Endothelial cell of umbilical vein (primary cell): ENCODE data around the gene PYGB. TPM values are rescaled to one million over a fixed set of nuclear protein-coding genes. Genes with fewer than 3 reads are reported as not detected.

Source experiments
- BruUV-seq: library from RNA; stranded (reverse); fragments of 400-500 nt; replicated peaks from 2 replicates; lab custom pipeline; 2021; lab: Mats Ljungman, UMichigan
- CTCF ChIA-PET: fragments of 300-600, 350-600 bp; sonication (Branson Sonifier 250); formaldehyde crosslinking; loops from one replicate; lab custom pipeline; 2021; ENCODE audit warnings: antibody characterized with exemption, inconsistent platforms; lab: Charles Lee
- POLR2A ChIA-PET: fragments of 300-600, 350-600 bp; sonication (Branson Sonifier 250); formaldehyde crosslinking; loops from one replicate; lab custom pipeline; 2021; ENCODE audit warnings: antibody characterized with exemption, inconsistent platforms; lab: Charles Lee
- DNase-seq: peaks from one replicate; pipeline ENCODE4 v3.0.0-alpha.2; 2011; ENCODE audit warnings: low read depth, low spot score
- FAIRE-seq: peaks from 2 replicates; lab custom pipeline; 2011; peaks lifted over from hg19 to GRCh38; lab: Jason Lieb, UNC
- H2AFZ ChIP-seq: 2 replicates; pipeline ENCODE4 v1.6.0; 2012; ENCODE audit warnings: low read depth, low read length, control low read depth, inconsistent platforms
- H3K27ac ChIP-seq: 2 replicates; pipeline ENCODE4 v1.5.1; 2011; ENCODE audit warnings: low read depth, mild to moderate bottlenecking, control low read depth, low read length, moderate library complexity; ENCODE audit not compliant: insufficient read depth
- H3K27me3 ChIP-seq, 2 experiments: 2 replicates each; pipeline versions ENCODE4 v1.6.0 to v1.6.1; 2011; ENCODE audit warnings: low read length in 2 of 2, mixed read lengths in 1 of 2; ENCODE audit not compliant: control insufficient read depth in 2 of 2, insufficient read depth in 2 of 2
- H3K36me3 ChIP-seq, 2 experiments: 2 replicates in 1 of 2; 3 replicates in 1 of 2; pipeline ENCODE4 v1.5.1; 2011; ENCODE audit warnings: low read length in 2 of 2, mild to moderate bottlenecking in 1 of 2, moderate library complexity in 1 of 2; ENCODE audit not compliant: control insufficient read depth in 2 of 2, insufficient read depth in 2 of 2; ENCODE audit errors: extremely low read depth in 1 of 2
- H3K4me1 ChIP-seq: 3 replicates; pipeline ENCODE4 v1.5.1; 2011; ENCODE audit warnings: mild to moderate bottlenecking, low read length; ENCODE audit not compliant: control insufficient read depth, insufficient read depth; ENCODE audit errors: extremely low read depth
- H3K4me2 ChIP-seq: 2 replicates; pipeline ENCODE4 v1.6.1; 2011; ENCODE audit warnings: low read length, control low read depth, mixed read lengths; ENCODE audit not compliant: insufficient read depth
- H3K4me3 ChIP-seq, 3 experiments: fragments of 200-600 bp in 1 of 3; sonication (generic), shearing (Covaris generic) in 1 of 3; replicated peaks in 1 of 3; 2 replicates each; pipeline ENCODE4 v1.5.1; 2011 to 2016; ENCODE audit warnings: control low read depth in 3 of 3, low read length in 3 of 3, mild to moderate bottlenecking in 2 of 3, inconsistent platforms in 1 of 3, low read depth in 1 of 3, moderate library complexity in 1 of 3; ENCODE audit not compliant: insufficient read depth in 1 of 3
- H3K79me2 ChIP-seq: 2 replicates; pipeline ENCODE4 v1.6.0; 2012; ENCODE audit warnings: low read length, inconsistent platforms; ENCODE audit not compliant: control insufficient read depth, insufficient read depth
- H3K9ac ChIP-seq: replicated peaks from 2 replicates; pipeline ENCODE3; 2011; ENCODE audit warnings: low read length, control low read depth; ENCODE audit not compliant: insufficient read depth; ENCODE audit errors: extremely low read depth
- H3K9me1 ChIP-seq: replicated peaks from 3 replicates; pipeline ENCODE4 v1.6.0; 2011; ENCODE audit warnings: mild to moderate bottlenecking, low read length; ENCODE audit not compliant: control insufficient read depth, insufficient read depth; ENCODE audit errors: extremely low read depth
- H3K9me3 ChIP-seq: replicated peaks from 2 replicates; pipeline ENCODE4 v1.5.1; 2012; ENCODE audit warnings: low read length, inconsistent platforms; ENCODE audit not compliant: control insufficient read depth, insufficient read depth
- H4K20me1 ChIP-seq: replicated peaks from 2 replicates; pipeline ENCODE3; 2011; ENCODE audit warnings: mild to moderate bottlenecking, low read length; ENCODE audit not compliant: control insufficient read depth, insufficient read depth; ENCODE audit errors: extremely low read depth
- CTCF ChIP-seq, 2 donors: IDR thresholded peaks; 1 replicate in 1 of 2; 2 replicates in 1 of 2; pipeline ENCODE4 v1.5.1; 2011; ENCODE audit warnings: low read length in 2 of 2, mild to moderate bottlenecking in 2 of 2, moderate library complexity in 2 of 2, control low read depth in 1 of 2, inconsistent platforms in 1 of 2, low read depth in 1 of 2; ENCODE audit not compliant: insufficient read depth in 1 of 2; ENCODE audit errors: extremely low read depth in 1 of 2
- EZH2 ChIP-seq: IDR thresholded peaks from 2 replicates; pipeline ENCODE4 v1.6.1; 2012; ENCODE audit warnings: borderline replicate concordance, low read depth, mild to moderate bottlenecking, moderate library complexity, low read length, inconsistent platforms; ENCODE audit not compliant: severe bottlenecking
- FOS ChIP-seq: IDR thresholded peaks from 2 replicates; pipeline ENCODE4 v1.6.1; 2011; ENCODE audit warnings: mild to moderate bottlenecking, low read length, moderate library complexity, borderline replicate concordance; ENCODE audit not compliant: insufficient read depth
- GATA2 ChIP-seq: IDR thresholded peaks from 2 replicates; pipeline ENCODE4 v1.7.0; 2011; ENCODE audit warnings: low read depth, mild to moderate bottlenecking, moderate library complexity, mixed read lengths, low read length; ENCODE audit not compliant: insufficient read length, insufficient read depth
- JUN ChIP-seq: IDR thresholded peaks from 2 replicates; pipeline ENCODE4 v1.6.1; 2011; ENCODE audit warnings: borderline replicate concordance, low read depth; ENCODE audit not compliant: insufficient read length, insufficient read depth
- MAX ChIP-seq: IDR thresholded peaks from 2 replicates; pipeline ENCODE4 v1.6.1; 2011; ENCODE audit not compliant: insufficient read depth, insufficient read length
- MYC ChIP-seq: IDR thresholded peaks from one replicate; pipeline ENCODE4 v1.6.1; 2011; ENCODE audit warnings: mild to moderate bottlenecking, low read depth, low read length
- POLR2A ChIP-seq: IDR thresholded peaks from 2 replicates; pipeline ENCODE4 v1.6.1; 2012; ENCODE audit warnings: low read depth, mild to moderate bottlenecking, control low read depth, low read length
- POLR2AphosphoS5 ChIP-seq: IDR thresholded peaks from 2 replicates; pipeline ENCODE4 v1.6.1; 2012; ENCODE audit warnings: low read depth, mild to moderate bottlenecking, control low read depth, low read length, moderate library complexity; ENCODE audit not compliant: insufficient read depth
- dilution Hi-C: fragments of 300-500 bp; cut with MboI; formaldehyde crosslinking; loops from one replicate; pipeline ENCODE4 v1.15.0; 2019; ENCODE audit warnings: low sequenced_read_pairs; ENCODE audit not compliant: extremely low pct_ligation_motif_present
- intact Hi-C: fragments of 100-400 bp; cut with micrococcal nuclease; formaldehyde crosslinking; loops from one replicate; pipeline ENCODE4 v1.10.0; 2022
- polyA plus RNA-seq, 4 experiments: library from polyadenylated mRNA; depleted of rRNA in 3 of 4; stranded (reverse) in 3 of 4; unstranded in 1 of 4; fragments of >200 nt; gene quantifications; 2 replicates each; pipeline versions ENCODE4 v1.2.1 to v1.2.3, GENCODE V29; 2011 to 2012; ENCODE audit warnings: missing spikeins in 1 of 4
- total RNA-seq: library from RNA; stranded (reverse); gene quantifications from 2 replicates; pipeline ENCODE4 v1.2.3, GENCODE V29; 2021

The PYGB gene
- total and polyA plus RNA-seq, 2 donors (not counting 3 experiments of a cell fraction or from before 2014, with no cell fraction given): 36.1 to 60.2 TPM

- no peak for DNase-seq
- Histone ChIP-seq H3K27me3 (no peaks in the 10 kb centered on the region), H3K27ac (no peak overlapping the region), H2AFZ (no peak overlapping the region), H3K9me1 (no peaks in the 10 kb centered on the region), H4K20me1 (no peaks in the 10 kb centered on the region), H3K36me3 (peaks cover 10 to 60% of the 10 kb centered on the region in 2 experiments), H3K4me2 (no peak overlapping the region), H3K4me1 (no peaks in the 10 kb centered on the region), H3K79me2 (no peaks in the 10 kb centered on the region), H3K9ac (no peak overlapping the region), H3K4me3 (no peak overlapping the region), H3K9me3 (no peaks in the 10 kb centered on the region)
- POLR2A ChIA-PET: no interaction called here
- dilution Hi-C loops: no loop called here
- no TSS peak for BruUV-seq
- TF ChIP-seq EZH2 (no peak), JUN (no peak), FOS (no peak), MAX (no peak), MYC (no peak), POLR2A (no peak), GATA2 (no peak)
- intact Hi-C loops: no loop called here
- FAIRE-seq: no peak
- CTCF ChIA-PET: interaction anchor here (1.0 kb wide), 1 partner anchor 116 kb away, joined by 5 read pairs; no protein-coding TSS in a partner anchor
These were observed 34.9 kb downstream of the PYGB start for GRCh38 chr20:25282796-25283195.

GRCh38 chr20:25283221-25283951 is 35.5 kb downstream of the PYGB start:
- Histone ChIP-seq H3K4me3 (no peak overlapping the region), H4K20me1 (no peaks in the 10 kb centered on the region), H3K36me3 (peaks cover 10 to 56% of the 10 kb centered on the region in 2 experiments), H3K27me3 (no peaks in the 10 kb centered on the region), H3K9me3 (no peaks in the 10 kb centered on the region), H3K9ac (no peak overlapping the region), H3K27ac (no peak overlapping the region), H3K4me2 (no peak overlapping the region), H3K9me1 (no peaks in the 10 kb centered on the region), H2AFZ (no peak overlapping the region), H3K79me2 (no peaks in the 10 kb centered on the region), H3K4me1 (no peaks in the 10 kb centered on the region)
- FAIRE-seq (no peak), DNase-seq (no peak)
- intact Hi-C loops: no loop called here
- TF ChIP-seq CTCF (IDR thresholded peaks at IDR 0.05; ENCODE audit: extremely low read depth in 1 of 2, insufficient read depth in 1 of 2, low read depth in 1 of 2, low read length in 2 of 2): no peak
- no peak for TF ChIP-seq EZH2
- no peak for TF ChIP-seq JUN
- no peak for TF ChIP-seq POLR2AphosphoS5
- no peak for TF ChIP-seq POLR2A
- no peak for TF ChIP-seq MAX
- TF ChIP-seq FOS: no peak
- no peak for TF ChIP-seq GATA2
- TF ChIP-seq MYC: no peak
- ChIA-PET POLR2A (no interaction called here), CTCF (interaction anchor here (0.7 kb wide), 1 partner anchor 8 kb away, joined by 4 read pairs; no protein-coding TSS in a partner anchor)
- dilution Hi-C loops: no loop called here
- BruUV-seq: no TSS peak
